HCT116 (cell line): ENCODE results near the gene ERICH6B. TPM values are rescaled to one million over a fixed set of nuclear protein-coding genes. Genes with fewer than 3 reads are reported as not detected.

Source experiments
- ATAC-seq: fragments of 200-7000 bp; cut with Tn5 transposase; 2 replicates; pipeline ENCODE4 v1.9.1; 2020; ENCODE audit warnings: mild to moderate bottlenecking, moderate library complexity
- BruUV-seq: library from RNA; stranded (reverse); fragments of 400-500 nt; replicated peaks from 2 replicates; lab custom pipeline; 2021; lab: Mats Ljungman, UMichigan
- CTCF ChIA-PET: fragments of 300-600 bp; sonication (Branson Sonifier 250); formaldehyde crosslinking; loops from one replicate; lab custom pipeline; 2021; ENCODE audit warnings: antibody characterized with exemption; lab: Charles Lee
- POLR2A ChIA-PET: fragments of 300-600, 350-600 bp; sonication (Branson Sonifier 250); formaldehyde crosslinking; loops from one replicate; lab custom pipeline; 2021; ENCODE audit warnings: antibody characterized with exemption; lab: Charles Lee
- RAD21 ChIA-PET, 2 experiments: fragments of 300-600 bp; sonication (Branson Sonifier 250); formaldehyde crosslinking; loops; one replicate each; lab custom pipeline; 2023; ENCODE audit warnings: low total read pairs in 2 of 2; ENCODE audit not compliant: uncharacterized antibody in 2 of 2, unreplicated experiment in 2 of 2, low non-redundant PET in 1 of 2; lab: Charles Lee
- DNase-seq: peaks from one replicate; pipeline ENCODE4 v3.0.0-alpha.2; 2010; ENCODE audit warnings: low read depth, low spot score
- H2AFZ ChIP-seq: fragments of 200-600 bp; shearing (Covaris generic), sonication (generic); 2 replicates; pipeline ENCODE4 v1.6.1; 2017; ENCODE audit warnings: low read depth, mixed run types, mixed read lengths, antibody characterized with exemption, low read length; ENCODE audit not compliant: poor library complexity, severe bottlenecking
- H3K27ac ChIP-seq: 2 replicates; pipeline ENCODE4 v1.5.1; 2012; ENCODE audit warnings: low read depth, low read length
- H3K27me3 ChIP-seq: fragments of 200-600 bp; sonication (generic); 2 replicates; pipeline ENCODE4 v1.6.1; 2016; ENCODE audit warnings: mixed run types, low read length, mixed read lengths; ENCODE audit not compliant: insufficient read depth
- H3K36me3 ChIP-seq, 2 experiments: fragments of 200-500 bp in 1 of 2; fragments of 200-600 bp in 1 of 2; sonication (Bioruptor generic) in 1 of 2; sonication (generic) in 1 of 2; 2 replicates each; pipeline versions ENCODE4 v1.5.1 to v1.6.1; 2014 to 2016; ENCODE audit warnings: low read length in 2 of 2, inconsistent platforms in 1 of 2, mixed read lengths in 1 of 2, mixed run types in 1 of 2; ENCODE audit not compliant: insufficient read depth in 2 of 2, control insufficient read depth in 1 of 2
- H3K4me1 ChIP-seq, 2 experiments: fragments of 200-600 bp in 1 of 2; sonication (generic) in 1 of 2; 2 replicates each; pipeline versions ENCODE4 v1.5.1 to v1.6.1; 2012 to 2017; ENCODE audit warnings: low read length in 2 of 2, inconsistent platforms in 1 of 2, mild to moderate bottlenecking in 1 of 2, mixed read lengths in 1 of 2, mixed run types in 1 of 2, moderate library complexity in 1 of 2; ENCODE audit not compliant: insufficient read depth in 2 of 2, control insufficient read depth in 1 of 2
- H3K4me2 ChIP-seq: fragments of 200-600 bp; sonication (generic); 2 replicates; pipeline ENCODE4 v1.6.1; 2017; ENCODE audit warnings: mixed run types, low read length, mixed read lengths
- H3K4me3 ChIP-seq, 2 experiments: fragments of 200-600 bp in 1 of 2; sonication (generic) in 1 of 2; replicated peaks in 1 of 2; 2 replicates each; pipeline ENCODE4 v1.5.1; 2011 to 2016; ENCODE audit warnings: low read length in 2 of 2, control low read depth in 1 of 2, low read depth in 1 of 2, mild to moderate bottlenecking in 1 of 2, mixed read lengths in 1 of 2, mixed run types in 1 of 2
- H3K79me2 ChIP-seq: fragments of 200-600 bp; sonication (generic); 2 replicates; pipeline ENCODE4 v1.6.1; 2017; ENCODE audit warnings: mild to moderate bottlenecking, mixed run types, low read length, moderate library complexity, mixed read lengths; ENCODE audit not compliant: insufficient read depth
- H3K9ac ChIP-seq: fragments of 200-600 bp; sonication (generic); 2 replicates; pipeline ENCODE4 v1.6.1; 2016; ENCODE audit warnings: low read length, mixed read lengths
- H3K9me2 ChIP-seq: fragments of 200-600 bp; sonication (generic), shearing (Covaris generic); 2 replicates; pipeline ENCODE4 v1.6.1; 2017; ENCODE audit warnings: mixed run types, mild to moderate bottlenecking, moderate library complexity; ENCODE audit not compliant: insufficient read depth
- H3K9me3 ChIP-seq, 2 experiments: fragments of 200-500 bp in 1 of 2; fragments of 200-600 bp in 1 of 2; sonication (Bioruptor generic) in 1 of 2; sonication (generic) in 1 of 2; 2 replicates each; pipeline ENCODE4 v1.6.1; 2014 to 2017; ENCODE audit warnings: low read length in 2 of 2, mixed read lengths in 2 of 2, inconsistent platforms in 1 of 2, low read depth in 1 of 2, mild to moderate bottlenecking in 1 of 2, mixed run types in 1 of 2, moderate library complexity in 1 of 2; ENCODE audit not compliant: control insufficient read depth in 1 of 2, insufficient read depth in 1 of 2
- H4K20me1 ChIP-seq: fragments of 200-600 bp; sonication (generic), shearing (Covaris generic); 2 replicates; pipeline ENCODE4 v1.6.1; 2017; ENCODE audit warnings: mixed run types, mild to moderate bottlenecking, moderate library complexity; ENCODE audit not compliant: insufficient read depth
- CBX3 ChIP-seq: IDR thresholded peaks from 2 replicates; pipeline ENCODE4 v1.6.1; 2012; ENCODE audit warnings: low read depth
- CEBPB ChIP-seq: IDR thresholded peaks from 2 replicates; pipeline ENCODE4 v1.6.1; 2012; ENCODE audit warnings: low read depth
- ELF1 ChIP-seq: IDR thresholded peaks from 2 replicates; pipeline ENCODE4 v1.6.1; 2012; ENCODE audit warnings: low read depth, borderline replicate concordance
- EZH2 ChIP-seq: fragments of 200-600 bp; sonication (generic); IDR thresholded peaks from 2 replicates; pipeline ENCODE4 v1.6.1; 2017; ENCODE audit warnings: antibody characterized with exemption, mixed run types
- EZH2phosphoT487 ChIP-seq: fragments of 200-600 bp; IDR thresholded peaks from 2 replicates; pipeline ENCODE4 v1.6.1; 2018; ENCODE audit warnings: antibody characterized with exemption, borderline replicate concordance
- FOSL1 ChIP-seq: IDR thresholded peaks from 2 replicates; pipeline ENCODE4 v1.6.1; 2012; ENCODE audit warnings: low read depth
- JUND ChIP-seq: IDR thresholded peaks from 2 replicates; pipeline ENCODE4 v1.6.1; 2012
- MAX ChIP-seq: IDR thresholded peaks from 2 replicates; pipeline ENCODE4 v1.6.1; 2012
- POLR2A ChIP-seq: IDR thresholded peaks from 2 replicates; pipeline ENCODE4 v1.7.0; 2011; ENCODE audit warnings: borderline replicate concordance; ENCODE audit not compliant: insufficient read depth, insufficient read length; ENCODE audit errors: extremely low read depth
- POLR2AphosphoS5 ChIP-seq: IDR thresholded peaks from 2 replicates; pipeline ENCODE4 v1.6.1; 2011; ENCODE audit warnings: mild to moderate bottlenecking, low read depth, low read length, moderate library complexity
- RAD21 ChIP-seq: IDR thresholded peaks from 2 replicates; pipeline ENCODE4 v1.6.1; 2012; ENCODE audit warnings: low read depth, mild to moderate bottlenecking
- SIN3A ChIP-seq: IDR thresholded peaks from 2 replicates; pipeline ENCODE4 v1.6.1; 2012; ENCODE audit warnings: low read depth
- SP1 ChIP-seq: IDR thresholded peaks from 2 replicates; pipeline ENCODE4 v1.6.1; 2012; ENCODE audit warnings: low read depth
- SRF ChIP-seq: IDR thresholded peaks from 2 replicates; pipeline ENCODE4 v1.6.1; 2012; ENCODE audit warnings: low read depth
- YY1 ChIP-seq: IDR thresholded peaks from 2 replicates; pipeline ENCODE4 v1.6.1; 2011; ENCODE audit warnings: low read length, low read depth, moderate library complexity, mild to moderate bottlenecking; ENCODE audit not compliant: insufficient replicate concordance; ENCODE audit errors: extremely low read depth
- ZFX ChIP-seq: fragments of 450-650 bp; IDR thresholded peaks from 2 replicates; pipeline ENCODE4 v1.6.1; 2017
- ZNF274 ChIP-seq: fragments of 200-500 bp; sonication (Bioruptor generic); IDR thresholded peaks from 2 replicates; pipeline ENCODE4 v1.6.1; 2014; ENCODE audit warnings: mild to moderate bottlenecking, low read depth, low read length, inconsistent platforms
- intact Hi-C: fragments of 100-400 bp; cut with micrococcal nuclease; formaldehyde crosslinking; loops from 2 replicates; pipeline ENCODE4 v1.10.0; 2022
- total RNA-seq: library from RNA; stranded (reverse); gene quantifications from one replicate; pipeline ENCODE4 v1.2.1, GENCODE V29; 2021; ENCODE audit not compliant: unreplicated experiment
- TF ChIP-seq, protein P1 (sequence below): IDR thresholded peaks from 2 replicates; pipeline ENCODE4 v1.6.1; 2012; ENCODE audit warnings: low read depth

ERICH6B gene
- total RNA-seq, 1 experiment from 2014 or later: not detected

- RAD21 ChIA-PET: no interaction called here
- DNase-seq (no peak), ATAC-seq (no peak)
- TF ChIP-seq CBX3 (no peak), RAD21 (no peak), SP1 (no peak), CEBPB (no peak), ZNF274 (no peak), POLR2AphosphoS5 (no peak)
- TF ChIP-seq, all 23 proteins: peak for 0
- Histone ChIP-seq H3K79me2 (no peaks in the 10 kb centered on the region), H2AFZ (no peak overlapping the region), H4K20me1 (no peaks in the 10 kb centered on the region), H3K36me3 (no peaks in the 10 kb centered on the region), H3K4me1 (no peaks in the 10 kb centered on the region), H3K27ac (no peak overlapping the region), H3K9me2 (no peaks in the 10 kb centered on the region), H3K27me3 (no peaks in the 10 kb centered on the region), H3K4me2 (no peak overlapping the region), H3K9me3 (no peaks in the 10 kb centered on the region), H3K9ac (no peak overlapping the region), H3K4me3 (no peak overlapping the region)
- BruUV-seq: no TSS peak
- intact Hi-C loops: no loop called here
- POLR2A ChIA-PET: no interaction called here
- CTCF ChIA-PET: no interaction called here
These were observed 73.7 kb downstream of the ERICH6B start for GRCh38 chr13:45541806-45542205.

- RAD21 ChIA-PET: no interaction called here
- intact Hi-C loops: no loop called here
- TF ChIP-seq EZH2phosphoT487 (no peak), RAD21 (no peak), SIN3A (no peak), MAX (no peak), EZH2 (no peak), JUND (no peak), POLR2AphosphoS5 (no peak), YY1 (no peak), ZFX (no peak), ELF1 (no peak), ZNF274 (no peak), SRF (no peak), SP1 (no peak), FOSL1 (no peak), POLR2A (no peak), CEBPB (no peak)
- TF ChIP-seq, protein P1, sequence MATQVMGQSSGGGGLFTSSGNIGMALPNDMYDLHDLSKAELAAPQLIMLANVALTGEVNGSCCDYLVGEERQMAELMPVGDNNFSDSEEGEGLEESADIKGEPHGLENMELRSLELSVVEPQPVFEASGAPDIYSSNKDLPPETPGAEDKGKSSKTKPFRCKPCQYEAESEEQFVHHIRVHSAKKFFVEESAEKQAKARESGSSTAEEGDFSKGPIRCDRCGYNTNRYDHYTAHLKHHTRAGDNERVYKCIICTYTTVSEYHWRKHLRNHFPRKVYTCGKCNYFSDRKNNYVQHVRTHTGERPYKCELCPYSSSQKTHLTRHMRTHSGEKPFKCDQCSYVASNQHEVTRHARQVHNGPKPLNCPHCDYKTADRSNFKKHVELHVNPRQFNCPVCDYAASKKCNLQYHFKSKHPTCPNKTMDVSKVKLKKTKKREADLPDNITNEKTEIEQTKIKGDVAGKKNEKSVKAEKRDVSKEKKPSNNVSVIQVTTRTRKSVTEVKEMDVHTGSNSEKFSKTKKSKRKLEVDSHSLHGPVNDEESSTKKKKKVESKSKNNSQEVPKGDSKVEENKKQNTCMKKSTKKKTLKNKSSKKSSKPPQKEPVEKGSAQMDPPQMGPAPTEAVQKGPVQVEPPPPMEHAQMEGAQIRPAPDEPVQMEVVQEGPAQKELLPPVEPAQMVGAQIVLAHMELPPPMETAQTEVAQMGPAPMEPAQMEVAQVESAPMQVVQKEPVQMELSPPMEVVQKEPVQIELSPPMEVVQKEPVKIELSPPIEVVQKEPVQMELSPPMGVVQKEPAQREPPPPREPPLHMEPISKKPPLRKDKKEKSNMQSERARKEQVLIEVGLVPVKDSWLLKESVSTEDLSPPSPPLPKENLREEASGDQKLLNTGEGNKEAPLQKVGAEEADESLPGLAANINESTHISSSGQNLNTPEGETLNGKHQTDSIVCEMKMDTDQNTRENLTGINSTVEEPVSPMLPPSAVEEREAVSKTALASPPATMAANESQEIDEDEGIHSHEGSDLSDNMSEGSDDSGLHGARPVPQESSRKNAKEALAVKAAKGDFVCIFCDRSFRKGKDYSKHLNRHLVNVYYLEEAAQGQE: no peak
These were observed 74.7 kb downstream of the ERICH6B start for GRCh38 chr13:45540864-45541263.

More at GRCh38 chr13:45540864-45541263, 74.7 kb downstream of the ERICH6B start:
- POLR2A ChIA-PET: no interaction called here
- Histone ChIP-seq H3K27ac (no peak overlapping the region), H4K20me1 (no peaks in the 10 kb centered on the region), H3K36me3 (peaks cover 0 to 3% of the 10 kb centered on the region in 2 experiments; a peak in 2 of 4 replicates), H2AFZ (no peak overlapping the region), H3K79me2 (no peaks in the 10 kb centered on the region), H3K9me3 (no peaks in the 10 kb centered on the region), H3K9ac (no peak overlapping the region), H3K27me3 (no peaks in the 10 kb centered on the region), H3K4me2 (no peak overlapping the region), H3K4me1 (no peaks in the 10 kb centered on the region), H3K9me2 (no peaks in the 10 kb centered on the region), H3K4me3 (no peak overlapping the region)
- CTCF ChIA-PET: no interaction called here
- no peak for ATAC-seq
- DNase-seq: no peak
- BruUV-seq: no TSS peak
